Ishikawa (cell line): ENCODE results near the gene VWA3B.

ENCODE experiments used
- CEBPB ChIP-seq: IDR thresholded peaks from 2 replicates; pipeline ENCODE4 v1.6.1; 2012
- CREB1 ChIP-seq: IDR thresholded peaks from 2 replicates; pipeline ENCODE4 v1.6.1; 2012; ENCODE audit warnings: low read depth
- EGR1 ChIP-seq: IDR thresholded peaks from 2 replicates; pipeline ENCODE4 v1.6.1; 2012
- EP300 ChIP-seq: IDR thresholded peaks from 2 replicates; pipeline ENCODE4 v1.6.1; 2012; ENCODE audit warnings: borderline replicate concordance
- FOXM1 ChIP-seq: IDR thresholded peaks from 2 replicates; pipeline ENCODE4 v1.6.1; 2012; ENCODE audit warnings: low read depth, borderline replicate concordance
- NFIC ChIP-seq: IDR thresholded peaks from 2 replicates; pipeline ENCODE4 v1.6.1; 2012
- RAD21 ChIP-seq: IDR thresholded peaks from 2 replicates; pipeline ENCODE4 v1.6.1; 2012; ENCODE audit warnings: low read depth
- TAF1 ChIP-seq: IDR thresholded peaks from 2 replicates; pipeline ENCODE4 v1.6.1; 2012; ENCODE audit warnings: low read depth, mild to moderate bottlenecking
- TCF12 ChIP-seq: IDR thresholded peaks from 2 replicates; pipeline ENCODE4 v1.6.1; 2012; ENCODE audit warnings: low read depth
- TEAD4 ChIP-seq: IDR thresholded peaks from 2 replicates; pipeline ENCODE4 v1.6.1; 2012
- USF1 ChIP-seq: IDR thresholded peaks from 2 replicates; pipeline ENCODE4 v1.6.1; 2012
- YY1 ChIP-seq: IDR thresholded peaks from 2 replicates; pipeline ENCODE4 v1.6.1; 2012; ENCODE audit warnings: low read depth
- ZBTB7A ChIP-seq: IDR thresholded peaks from 2 replicates; pipeline ENCODE4 v1.6.1; 2012; ENCODE audit warnings: low read depth
- TF ChIP-seq, protein P1 (sequence below): IDR thresholded peaks from 2 replicates; pipeline ENCODE4 v1.6.1; 2012; ENCODE audit warnings: low read depth, mild to moderate bottlenecking
- TF ChIP-seq, protein P2 (sequence below): IDR thresholded peaks from 2 replicates; pipeline ENCODE4 v1.6.1; 2012

VWA3B gene

GRCh38 chr2:98084151-98084868 lies 2.7 kb upstream of the VWA3B start:
- TF ChIP-seq ZBTB7A: no peak
- TF ChIP-seq TAF1: no peak
- TF ChIP-seq, protein P1, sequence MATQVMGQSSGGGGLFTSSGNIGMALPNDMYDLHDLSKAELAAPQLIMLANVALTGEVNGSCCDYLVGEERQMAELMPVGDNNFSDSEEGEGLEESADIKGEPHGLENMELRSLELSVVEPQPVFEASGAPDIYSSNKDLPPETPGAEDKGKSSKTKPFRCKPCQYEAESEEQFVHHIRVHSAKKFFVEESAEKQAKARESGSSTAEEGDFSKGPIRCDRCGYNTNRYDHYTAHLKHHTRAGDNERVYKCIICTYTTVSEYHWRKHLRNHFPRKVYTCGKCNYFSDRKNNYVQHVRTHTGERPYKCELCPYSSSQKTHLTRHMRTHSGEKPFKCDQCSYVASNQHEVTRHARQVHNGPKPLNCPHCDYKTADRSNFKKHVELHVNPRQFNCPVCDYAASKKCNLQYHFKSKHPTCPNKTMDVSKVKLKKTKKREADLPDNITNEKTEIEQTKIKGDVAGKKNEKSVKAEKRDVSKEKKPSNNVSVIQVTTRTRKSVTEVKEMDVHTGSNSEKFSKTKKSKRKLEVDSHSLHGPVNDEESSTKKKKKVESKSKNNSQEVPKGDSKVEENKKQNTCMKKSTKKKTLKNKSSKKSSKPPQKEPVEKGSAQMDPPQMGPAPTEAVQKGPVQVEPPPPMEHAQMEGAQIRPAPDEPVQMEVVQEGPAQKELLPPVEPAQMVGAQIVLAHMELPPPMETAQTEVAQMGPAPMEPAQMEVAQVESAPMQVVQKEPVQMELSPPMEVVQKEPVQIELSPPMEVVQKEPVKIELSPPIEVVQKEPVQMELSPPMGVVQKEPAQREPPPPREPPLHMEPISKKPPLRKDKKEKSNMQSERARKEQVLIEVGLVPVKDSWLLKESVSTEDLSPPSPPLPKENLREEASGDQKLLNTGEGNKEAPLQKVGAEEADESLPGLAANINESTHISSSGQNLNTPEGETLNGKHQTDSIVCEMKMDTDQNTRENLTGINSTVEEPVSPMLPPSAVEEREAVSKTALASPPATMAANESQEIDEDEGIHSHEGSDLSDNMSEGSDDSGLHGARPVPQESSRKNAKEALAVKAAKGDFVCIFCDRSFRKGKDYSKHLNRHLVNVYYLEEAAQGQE: no peak
- no peak for TF ChIP-seq CEBPB
- no peak for TF ChIP-seq USF1
- TF ChIP-seq YY1: no peak
- no peak for TF ChIP-seq TCF12
- no peak for TF ChIP-seq FOXM1
- TF ChIP-seq TEAD4: no peak
- TF ChIP-seq RAD21: no peak
- TF ChIP-seq EP300: no peak
- TF ChIP-seq NFIC: no peak
- TF ChIP-seq CREB1: no peak
- no peak for TF ChIP-seq EGR1
- TF ChIP-seq, protein P2, sequence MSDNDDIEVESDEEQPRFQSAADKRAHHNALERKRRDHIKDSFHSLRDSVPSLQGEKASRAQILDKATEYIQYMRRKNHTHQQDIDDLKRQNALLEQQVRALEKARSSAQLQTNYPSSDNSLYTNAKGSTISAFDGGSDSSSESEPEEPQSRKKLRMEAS: no peak

GRCh38 chr2:98084869-98085238 lies 2.1 kb upstream of the VWA3B start:
- TF ChIP-seq EP300 (no peak), CEBPB (no peak), TCF12 (no peak)
- TF ChIP-seq, protein P1: no peak

DNA sequence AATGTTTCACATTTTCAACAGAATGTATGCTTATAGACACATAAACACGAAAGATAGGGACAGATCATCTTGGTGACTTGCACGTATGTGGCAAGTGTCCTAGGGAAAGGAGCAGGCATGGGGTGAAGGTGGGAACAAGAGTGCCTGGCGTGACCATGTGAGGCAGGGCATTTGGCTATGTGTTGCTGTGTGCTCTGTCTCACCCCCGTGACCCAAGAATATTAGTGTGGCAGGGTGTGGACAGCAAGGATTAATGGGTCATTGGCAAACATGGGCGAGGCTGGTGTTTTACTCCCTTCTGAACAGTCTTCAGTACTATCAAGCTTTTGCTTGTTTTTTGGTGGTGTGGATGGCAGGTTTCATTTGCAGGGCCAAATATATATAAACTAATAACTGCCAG lies 1.3 kb upstream of the VWA3B start:
- TF ChIP-seq TEAD4 (no peak), USF1 (no peak), CREB1 (no peak), FOXM1 (no peak), TAF1 (no peak), ZBTB7A (no peak), TCF12 (no peak), RAD21 (no peak), EP300 (no peak), NFIC (no peak), EGR1 (no peak), YY1 (no peak), CEBPB (no peak)
- TF ChIP-seq, protein P1: no peak
- TF ChIP-seq, protein P2: no peak

DNA sequence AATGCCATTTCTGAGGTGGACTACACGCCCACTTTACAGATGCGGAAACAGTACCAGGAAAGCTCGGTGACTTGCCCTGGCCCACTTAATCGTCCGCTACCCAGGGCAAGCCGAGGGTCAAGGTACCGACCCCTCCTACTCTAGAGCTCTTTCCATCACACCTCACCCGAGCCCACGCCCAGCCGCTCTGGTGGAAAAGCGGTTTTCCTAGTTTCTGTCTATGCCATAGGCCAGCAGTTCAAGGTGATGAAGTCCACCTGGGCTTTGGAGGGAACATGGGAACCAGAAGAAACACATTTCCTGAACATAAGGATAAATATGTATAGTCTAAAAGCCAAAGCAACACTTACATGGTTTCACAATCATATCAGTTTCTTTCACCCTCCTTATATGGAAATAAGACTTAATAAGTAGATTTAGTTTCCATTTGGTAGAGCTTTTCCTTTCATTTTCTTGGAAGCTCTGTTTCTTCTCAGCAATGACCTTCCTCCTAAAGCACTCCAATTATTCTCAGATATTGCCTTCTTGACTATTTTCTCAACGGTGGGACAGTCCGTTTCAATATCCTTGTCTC lies 567 bp downstream of the VWA3B start:
- TF ChIP-seq TCF12 (no peak), FOXM1 (no peak), CEBPB (no peak), NFIC (no peak), CREB1 (no peak), TAF1 (no peak)
